HG02763 (cell line): ENCODE results near the gene AASDHPPT.

ENCODE experiments used
- ATAC-seq: cut with Tn5 transposase; IDR thresholded peaks from one replicate; pipeline ENCODE4 v1.9.1; 2021; ENCODE audit warnings: mild to moderate bottlenecking, moderate library complexity; ENCODE audit not compliant: unreplicated experiment

The AASDHPPT gene

DNA sequence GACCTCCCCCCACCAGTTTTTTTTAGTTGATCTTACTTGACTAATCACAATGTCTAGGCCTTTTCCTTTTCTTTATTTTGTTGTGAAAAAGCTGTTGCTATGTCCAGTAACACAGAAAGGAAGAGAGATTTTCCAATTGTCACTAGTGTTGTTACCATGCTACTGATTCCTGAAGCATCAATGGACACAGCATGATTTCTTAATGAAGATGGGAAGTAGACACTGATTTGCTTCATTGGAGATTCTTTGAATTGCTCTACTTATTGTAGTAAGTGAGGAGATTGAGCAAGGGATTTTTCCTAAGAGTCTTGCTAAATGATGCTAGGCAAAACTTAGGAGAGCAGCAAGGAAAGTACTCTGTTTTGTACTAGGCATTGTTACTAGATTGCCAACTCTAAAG lies 4.6 kb downstream of the AASDHPPT start:
- no peak for ATAC-seq

DNA sequence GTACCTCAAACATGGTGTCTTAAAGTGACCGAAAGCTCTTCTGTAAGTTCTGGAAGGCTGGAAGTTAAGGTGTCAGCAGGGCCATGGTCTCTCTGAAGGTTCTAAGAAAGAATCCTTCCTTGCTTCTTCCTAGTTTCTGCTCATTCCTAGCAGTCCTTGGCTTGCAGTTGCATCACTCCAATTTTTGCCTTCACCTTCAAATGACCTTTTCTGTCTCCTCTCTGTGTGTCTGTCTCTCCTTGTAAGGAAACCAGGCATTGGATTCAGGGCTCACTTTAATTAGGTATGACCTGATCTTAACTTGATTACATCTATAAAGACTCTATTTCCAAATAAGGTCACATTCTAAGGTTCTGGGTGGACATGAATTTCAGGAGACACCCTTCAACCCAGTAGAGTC lies 8.7 kb downstream of the AASDHPPT start:
- ATAC-seq = no peak

DNA sequence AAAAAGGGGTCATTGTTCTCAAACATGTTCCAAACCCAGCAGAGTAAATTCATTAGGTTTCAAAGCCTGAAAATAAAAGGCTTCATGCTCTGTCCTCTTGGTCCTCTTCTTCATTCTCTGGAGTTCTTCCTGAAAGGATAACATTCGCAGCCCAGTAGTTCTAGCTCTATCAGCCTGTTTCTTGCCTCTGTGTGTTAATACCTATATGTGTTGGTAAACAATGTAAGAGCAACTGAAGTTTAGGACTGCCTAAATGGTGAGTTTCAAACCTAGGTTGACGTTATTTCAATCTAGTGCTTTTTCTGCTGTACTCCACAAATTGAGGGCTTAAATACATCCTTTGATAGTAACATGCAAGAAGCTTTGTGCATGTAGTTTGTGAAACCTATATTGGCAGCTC lies 9.4 kb downstream of the AASDHPPT start:
- no peak for ATAC-seq

DNA sequence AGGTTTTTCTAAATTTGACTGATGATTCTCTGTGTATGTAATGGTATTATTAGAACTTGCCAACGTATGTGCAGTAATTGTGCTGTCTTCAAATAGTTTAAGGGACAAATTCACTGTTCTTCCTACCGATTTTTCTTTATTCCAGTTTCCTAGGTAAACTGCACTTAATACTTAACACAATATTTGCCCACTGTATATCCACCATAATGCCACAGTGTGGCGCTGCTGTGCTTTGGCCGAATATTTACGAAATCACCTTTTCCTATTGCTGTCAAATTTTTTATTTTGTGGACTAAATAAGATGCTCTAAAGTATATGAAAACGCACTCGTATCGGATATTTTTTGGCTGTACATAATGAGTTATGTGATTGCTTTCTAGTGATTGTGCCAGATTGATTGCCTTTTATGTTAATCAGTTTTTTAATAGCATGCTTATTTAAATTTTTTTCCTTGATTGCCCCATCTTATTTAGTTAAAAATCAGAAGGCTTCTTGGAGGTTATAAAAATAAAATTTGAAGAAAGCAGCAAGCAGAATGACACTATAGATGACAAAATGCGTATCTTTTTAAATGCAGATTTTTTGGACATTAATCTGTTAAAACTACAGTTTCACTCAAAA lies 10.5 kb downstream of the AASDHPPT start:
- no peak for ATAC-seq

DNA sequence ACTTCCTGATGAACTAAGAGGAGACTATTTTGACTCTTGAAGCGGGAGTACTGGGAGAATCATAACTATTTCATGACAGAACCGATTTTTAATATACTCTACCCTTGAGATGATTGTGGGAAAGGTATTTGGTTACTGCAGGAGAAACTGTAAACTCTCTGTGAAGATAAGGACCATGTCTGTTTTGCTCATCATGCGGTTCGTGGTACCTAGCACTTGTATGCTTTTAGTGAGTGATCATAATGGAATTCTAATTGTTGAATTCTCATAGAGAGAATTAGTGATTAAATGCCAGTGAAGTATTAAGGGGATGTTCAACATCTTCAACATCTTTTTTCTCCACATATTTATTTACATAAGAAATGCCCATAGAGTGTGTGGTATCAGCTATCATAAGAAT lies 11.4 kb downstream of the AASDHPPT start:
- no peak for ATAC-seq

DNA sequence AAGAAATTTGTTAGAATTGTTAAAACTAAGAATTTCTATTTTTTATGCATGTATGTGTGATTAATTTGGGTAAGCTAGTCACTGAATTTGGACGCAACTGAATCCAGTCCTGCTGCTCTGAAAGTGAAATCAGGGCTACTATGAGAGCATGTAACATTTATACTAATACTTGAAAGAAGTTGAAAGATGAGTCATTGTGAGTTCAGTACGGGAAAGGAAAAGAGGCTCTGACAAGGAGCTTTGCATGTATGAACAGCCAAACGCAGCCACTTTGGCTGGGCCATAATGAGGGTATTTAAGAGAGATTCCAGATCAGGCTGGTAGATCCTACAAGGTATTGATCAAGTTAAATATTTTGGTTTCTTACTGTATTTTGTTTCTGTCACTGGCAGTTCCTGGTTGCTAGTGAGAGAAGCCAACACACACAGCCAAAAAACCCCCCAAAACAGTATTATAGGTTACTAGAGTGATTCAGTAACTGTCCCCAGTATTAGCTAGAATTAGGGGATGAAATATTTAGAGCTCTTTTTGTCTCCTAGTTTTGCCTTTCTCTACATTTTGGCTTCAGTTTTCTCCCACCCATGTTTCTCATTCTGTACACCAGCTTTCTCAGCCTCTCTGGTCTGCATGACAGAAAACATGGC lies 14.1 kb downstream of the AASDHPPT start:
- peak; percentile 99 for ATAC-seq

DNA sequence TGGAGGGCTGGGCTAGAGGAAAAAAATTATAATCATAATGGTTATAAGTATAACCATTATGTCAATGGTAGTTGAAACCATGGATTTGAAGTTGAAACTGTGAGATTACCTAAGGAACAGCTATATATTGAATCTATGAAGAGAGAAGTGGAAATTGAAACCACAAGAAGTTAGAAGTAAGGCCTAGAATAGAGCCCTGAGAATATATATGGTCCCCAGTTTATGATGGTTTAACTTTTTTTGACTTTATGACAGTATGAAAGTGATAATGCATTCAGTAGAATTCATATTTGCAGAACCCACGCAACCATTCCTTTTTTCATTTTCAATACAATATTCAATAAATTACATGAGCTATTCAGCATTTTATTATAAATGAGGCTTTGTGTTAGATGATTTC lies 15.0 kb downstream of the AASDHPPT start:
- ATAC-seq = no peak

DNA sequence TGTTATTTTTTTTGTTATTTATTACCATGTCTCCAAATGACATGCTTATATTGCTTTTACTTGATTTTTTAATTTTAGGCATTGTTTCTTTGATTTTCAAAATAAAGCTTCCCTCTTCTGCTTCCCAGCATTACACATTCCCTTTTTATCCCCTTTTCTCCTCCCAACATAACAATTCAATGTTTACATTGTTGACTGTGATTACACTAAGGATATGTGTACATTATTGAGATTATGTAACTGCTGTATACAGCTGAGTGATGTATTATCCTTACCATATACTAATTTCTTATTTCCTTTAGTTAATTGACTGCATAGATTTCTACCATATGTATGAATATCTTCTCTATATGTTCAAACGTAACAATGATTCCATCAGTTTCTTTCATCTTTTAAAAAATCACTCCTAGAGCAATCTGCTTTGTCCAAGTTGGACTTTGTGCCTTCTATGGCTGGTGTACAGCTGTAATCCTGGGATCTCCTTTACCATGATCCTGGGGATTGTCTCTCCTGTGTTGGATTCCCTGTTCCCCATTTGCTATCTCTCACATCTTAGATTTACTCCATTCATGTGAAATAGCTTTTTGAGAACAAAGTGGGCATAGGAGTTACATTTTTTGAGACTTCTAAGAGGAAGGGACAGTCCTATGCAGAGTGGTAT lies 21.6 kb downstream of the AASDHPPT start:
- ATAC-seq = no peak

DNA sequence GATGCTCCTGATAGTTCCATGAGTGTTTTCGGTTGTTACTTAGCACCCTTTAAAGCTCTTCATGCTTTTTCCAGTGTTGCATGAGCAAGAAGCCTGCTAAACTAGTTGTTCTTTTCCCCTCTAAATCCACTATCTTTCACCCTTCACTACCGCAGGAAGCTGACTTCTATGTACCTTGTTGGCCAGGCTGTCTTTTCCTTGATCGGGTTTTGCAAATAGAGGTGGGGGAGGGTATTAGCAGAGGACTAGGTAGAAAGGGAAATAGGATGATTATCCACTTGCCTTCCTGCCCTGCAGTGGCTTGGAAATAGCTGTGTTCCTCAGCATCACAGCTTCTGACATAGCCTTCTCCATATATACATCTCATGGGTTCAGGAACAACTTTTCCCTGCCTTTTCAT lies 23.9 kb downstream of the AASDHPPT start:
- no peak for ATAC-seq

DNA sequence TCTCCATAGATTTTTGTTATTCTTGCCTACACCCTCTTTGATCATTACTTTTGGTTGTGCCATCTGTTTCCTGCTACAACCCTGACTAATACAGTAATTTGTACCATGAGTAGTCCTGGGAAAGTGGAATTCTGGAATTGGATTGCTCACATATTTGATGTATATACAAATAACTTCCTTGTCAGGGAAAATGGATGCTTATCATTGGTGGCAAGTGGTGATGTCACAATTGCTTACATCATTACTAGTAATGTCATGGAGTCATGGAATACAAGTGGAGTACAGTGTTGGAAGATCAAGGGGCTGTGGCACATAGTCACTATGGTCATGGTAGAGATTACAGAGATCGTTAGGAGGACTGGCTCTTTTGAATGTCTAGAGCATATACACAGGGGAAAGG lies 24.4 kb downstream of the AASDHPPT start:
- no peak for ATAC-seq

DNA sequence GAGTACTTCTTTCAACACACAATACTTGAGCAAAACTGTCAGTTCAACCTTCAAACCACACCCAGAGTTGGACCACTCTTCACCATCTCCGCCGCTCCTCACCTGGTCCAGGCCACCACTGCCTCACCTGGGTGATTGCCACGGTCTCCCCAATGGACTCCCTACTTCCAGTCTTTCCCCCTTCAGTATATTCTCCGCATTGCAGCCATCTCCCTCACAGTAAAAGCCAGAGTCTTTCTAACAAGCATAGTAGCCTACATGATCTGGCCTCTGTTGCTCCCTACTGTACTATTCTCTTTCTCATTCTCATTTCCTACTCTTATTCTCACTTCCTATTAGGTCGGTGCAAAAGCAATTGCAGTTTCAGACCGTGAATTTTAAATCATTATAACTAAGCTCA lies 28.5 kb downstream of the AASDHPPT start:
- no peak for ATAC-seq

DNA sequence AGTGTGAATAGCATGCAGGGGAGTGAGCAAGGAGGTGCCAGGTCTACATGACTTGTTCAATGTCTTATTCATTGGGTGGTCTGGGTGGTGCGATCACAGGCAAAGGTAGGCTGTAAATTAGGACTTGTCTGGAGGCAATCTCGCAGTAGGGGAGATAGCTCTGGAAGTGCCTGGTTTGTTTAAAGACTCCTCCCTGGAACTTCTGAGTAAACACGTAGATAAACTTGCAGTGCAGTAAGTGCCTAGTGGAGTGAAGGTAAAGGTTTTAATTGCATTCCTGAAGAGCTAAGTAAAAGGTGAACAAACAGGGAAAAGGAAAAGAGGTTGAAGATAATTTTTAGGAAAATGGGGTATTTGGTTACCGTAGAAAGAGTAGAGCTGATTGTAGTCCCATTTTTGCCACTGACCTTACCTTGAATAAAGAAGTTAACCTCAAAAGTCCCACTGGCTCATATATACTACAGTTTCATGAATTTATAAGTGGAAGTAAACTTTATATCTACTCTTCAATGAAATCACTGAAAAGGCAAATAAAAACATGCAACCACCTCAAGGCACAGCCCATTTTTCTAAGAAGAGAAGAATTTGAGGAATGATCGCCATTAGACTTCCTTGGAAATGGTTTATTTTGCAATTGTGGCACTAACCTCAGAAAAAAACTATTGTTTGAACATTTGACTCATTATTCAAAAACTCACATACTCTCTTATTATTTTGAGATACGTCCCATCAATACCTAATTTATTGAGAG lies 44.3 kb downstream of the AASDHPPT start:
- ATAC-seq = no peak

DNA sequence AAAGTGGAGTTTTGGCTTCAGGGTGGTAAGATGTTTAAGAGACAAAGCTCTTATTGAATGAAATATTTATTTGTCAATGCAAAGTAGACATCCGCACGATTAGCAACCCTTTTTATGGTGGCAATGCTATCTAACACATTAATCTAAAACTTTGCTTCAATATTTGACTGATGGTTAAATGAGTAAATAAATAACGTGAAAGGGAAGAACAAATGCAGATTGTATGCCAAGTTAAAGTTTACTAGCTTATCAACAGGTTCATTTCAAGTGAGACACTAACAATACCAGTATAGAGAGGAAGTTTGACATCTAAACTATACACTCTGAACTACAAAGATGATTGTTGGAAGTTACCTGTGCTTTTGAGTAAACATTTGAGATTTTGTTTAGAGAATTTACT lies 50.1 kb downstream of the AASDHPPT start:
- no peak for ATAC-seq

DNA sequence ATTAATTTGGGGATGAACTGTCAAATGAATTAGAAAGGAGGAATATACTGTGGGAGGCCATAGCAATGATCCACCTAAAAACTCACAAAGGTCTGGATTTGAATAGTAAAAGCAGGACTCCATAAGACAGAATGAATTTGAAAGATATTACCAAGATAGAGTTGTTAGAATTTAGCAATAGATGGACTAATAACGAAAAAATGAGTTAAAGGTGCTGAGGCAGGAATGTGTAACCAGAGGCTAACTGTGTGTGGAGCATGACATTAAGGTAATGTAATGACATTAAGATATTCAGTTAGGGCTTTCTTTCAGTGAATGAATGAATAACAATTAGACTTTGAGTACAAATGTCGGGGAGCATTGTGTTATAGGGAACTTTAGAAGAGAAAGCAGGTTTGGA lies 51.3 kb downstream of the AASDHPPT start:
- ATAC-seq = no peak

DNA sequence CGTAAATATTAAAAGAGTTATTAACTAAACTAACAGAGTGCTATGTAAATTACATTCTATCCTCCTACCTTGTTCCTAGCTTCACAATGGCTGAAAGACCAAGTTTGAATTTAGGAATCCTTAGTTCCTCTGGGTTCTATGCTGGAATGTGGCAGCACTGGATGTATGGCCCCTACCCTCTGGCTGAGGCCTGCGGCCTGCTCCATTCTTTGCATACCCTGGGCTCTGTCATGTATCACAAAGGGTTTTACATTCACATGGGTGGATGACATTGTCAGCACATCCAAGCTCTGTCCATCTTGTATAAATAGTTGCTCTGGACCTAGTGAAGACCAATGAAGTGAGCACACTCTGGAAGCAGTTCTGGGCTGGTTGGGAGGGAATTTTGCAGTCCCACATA lies 54.5 kb downstream of the AASDHPPT start:
- no peak for ATAC-seq

DNA sequence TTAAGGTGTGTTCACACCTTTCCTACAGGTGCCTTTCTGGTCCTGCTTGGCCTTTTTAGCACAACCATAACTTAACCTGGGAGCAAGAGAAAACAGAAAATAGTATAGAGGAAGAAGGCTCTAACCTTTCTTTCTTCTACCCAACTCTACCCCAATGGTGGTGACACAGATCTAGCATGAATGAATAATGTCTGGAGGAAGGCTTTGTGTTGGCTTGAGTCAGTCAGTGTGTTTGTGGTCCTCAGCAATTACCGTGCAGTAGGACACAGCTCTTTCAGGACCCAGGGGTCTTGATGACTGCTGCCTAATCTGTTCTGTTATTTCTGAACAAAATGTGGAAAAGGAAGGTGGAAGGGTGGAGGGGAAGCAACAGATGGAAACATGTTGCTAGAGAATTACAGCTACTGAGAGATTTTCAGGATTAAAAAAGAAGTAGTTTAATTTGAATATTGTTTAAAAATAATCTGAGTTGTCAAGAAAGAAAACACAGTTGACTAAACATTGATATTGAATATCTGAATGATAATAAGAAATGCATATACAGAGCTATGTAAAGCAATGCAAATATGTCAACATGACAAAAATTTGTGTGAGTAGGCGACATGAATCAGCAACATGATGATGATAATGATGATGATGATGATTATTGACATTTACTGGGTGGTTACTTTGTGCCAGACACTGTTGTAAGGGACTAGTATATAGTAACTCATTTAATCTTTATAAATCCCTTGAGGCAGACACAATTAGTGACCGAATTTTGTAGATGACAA lies 55.3 kb downstream of the AASDHPPT start:
- ATAC-seq = no peak

DNA sequence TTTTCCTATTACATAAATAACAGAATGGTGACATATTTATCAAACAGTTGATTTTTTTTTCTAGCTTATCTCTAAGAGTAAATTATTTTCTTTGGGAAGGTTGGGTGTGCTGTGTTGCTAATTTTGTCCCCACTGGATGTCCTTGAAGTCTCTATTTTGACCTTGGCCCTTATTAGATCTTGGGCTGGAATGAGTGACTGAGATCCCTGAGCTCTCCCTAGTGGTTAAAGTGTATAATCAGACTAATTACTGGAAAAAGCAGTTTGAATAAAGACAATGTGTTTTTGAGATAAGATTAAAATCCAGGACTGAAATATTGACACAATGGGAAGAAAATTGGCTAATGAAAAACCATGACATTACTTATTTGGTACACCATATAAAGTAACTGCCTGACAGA lies 56.1 kb downstream of the AASDHPPT start:
- no peak for ATAC-seq

DNA sequence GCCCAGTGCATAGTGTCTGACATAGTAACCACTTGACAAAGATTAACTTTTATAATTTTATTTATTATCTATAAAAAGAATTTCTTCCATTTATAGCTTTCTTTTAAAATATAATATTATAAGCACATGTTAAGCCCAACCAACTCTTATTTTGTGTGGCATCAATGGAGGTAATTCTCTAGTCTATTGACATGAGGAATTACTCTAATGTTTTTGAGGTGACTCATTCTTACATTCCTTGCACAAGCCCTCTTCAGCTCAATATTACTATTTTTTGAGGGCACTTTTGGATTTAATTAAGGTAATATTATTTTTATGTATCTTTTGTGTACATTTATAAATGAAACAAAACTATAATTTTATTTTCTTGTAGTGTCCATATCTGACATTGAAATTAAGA lies 59.6 kb downstream of the AASDHPPT start:
- ATAC-seq = no peak

DNA sequence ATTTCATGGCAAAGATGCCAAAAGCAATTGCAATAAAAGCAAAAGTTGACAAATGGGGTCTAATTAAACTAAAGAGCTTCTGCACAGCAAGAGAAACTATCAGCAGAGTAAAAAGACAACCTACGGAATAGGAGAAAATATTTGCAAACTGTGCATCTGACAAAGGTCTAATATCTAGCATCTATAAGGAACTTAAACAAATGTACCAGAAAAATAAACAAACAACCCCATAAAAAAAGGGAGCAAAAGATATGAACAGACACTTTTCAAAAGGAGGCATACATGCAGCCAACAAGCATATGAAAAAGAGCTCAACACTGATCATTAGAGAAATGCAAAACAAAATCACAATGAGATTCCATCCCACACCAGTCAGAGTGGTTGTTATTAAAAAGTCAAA lies 60.3 kb downstream of the AASDHPPT start:
- ATAC-seq = no peak
